Rectal smooth muscle tissue (tissue), 1 donor: ENCODE data around the gene ANXA8.
"Not testable (repeated sequence)": the region's sequence is repeated elsewhere in the genome, so short reads cannot be mapped to it uniquely, and the experiment has no call there.

Experiments
- H3K27ac ChIP-seq: one replicate; pipeline ENCODE4 v1.7.0; 2013; ENCODE audit warnings: low read depth, low read length, inconsistent platforms
- H3K27me3 ChIP-seq: one replicate; pipeline ENCODE4 v1.7.0; 2013; ENCODE audit warnings: low read length; ENCODE audit not compliant: control insufficient read depth, insufficient read depth
- H3K36me3 ChIP-seq: one replicate; pipeline ENCODE4 v1.7.0; 2013; ENCODE audit warnings: low read length; ENCODE audit not compliant: control insufficient read depth, insufficient read depth
- H3K4me1 ChIP-seq: one replicate; pipeline ENCODE4 v1.7.0; 2013; ENCODE audit warnings: low read length; ENCODE audit not compliant: control insufficient read depth, insufficient read depth
- H3K4me3 ChIP-seq: one replicate; pipeline ENCODE4 v1.7.0; 2013; ENCODE audit warnings: low read length
- H3K9ac ChIP-seq: one replicate; pipeline ENCODE4 v1.7.0; 2013; ENCODE audit warnings: low read length

The ANXA8 gene

DNA sequence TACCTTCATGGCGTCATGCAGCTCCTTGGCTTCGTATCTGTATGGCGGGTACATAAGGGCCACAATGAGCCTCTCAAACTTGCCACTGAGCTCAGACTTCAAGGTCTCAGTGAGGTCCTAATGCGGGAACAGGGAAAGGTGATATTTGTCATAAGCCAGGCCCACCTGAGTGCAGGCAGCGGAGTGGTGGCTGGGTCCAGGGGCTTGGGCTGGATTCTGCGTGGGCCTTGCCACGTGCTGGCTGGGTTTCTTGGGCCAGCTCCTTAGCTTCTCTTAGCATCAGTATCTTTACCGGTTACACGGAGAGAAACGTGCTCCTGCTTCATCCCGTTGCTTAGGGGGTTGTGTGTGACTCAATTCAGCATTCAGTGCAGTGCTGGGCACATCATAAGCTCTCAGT is 6.8 kb downstream of the ANXA8 start:
- H3K9ac ChIP-seq, H3K27ac ChIP-seq, H3K27me3 ChIP-seq, H3K4me1 ChIP-seq, H3K4me3 ChIP-seq, H3K36me3 ChIP-seq: not testable (repeated sequence)

DNA sequence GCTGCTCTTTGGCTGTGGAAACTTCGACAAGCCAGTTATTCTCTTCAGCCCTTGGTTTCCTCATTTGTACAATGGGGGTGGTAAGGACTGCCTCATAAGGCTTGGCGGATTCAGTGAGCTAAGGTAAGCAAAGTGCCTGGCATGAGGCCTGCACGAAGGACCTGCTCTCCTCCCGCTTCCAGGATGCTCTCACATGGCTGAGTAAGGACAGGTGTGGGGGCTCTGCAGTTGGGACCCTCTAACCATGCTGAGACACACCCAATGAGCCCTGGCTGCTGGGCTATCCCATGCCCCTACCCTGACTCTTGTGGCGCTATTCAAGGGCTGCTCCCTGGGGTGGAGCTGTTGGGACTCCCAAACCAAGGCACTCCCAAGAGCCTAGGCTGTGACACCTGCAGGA is 8.8 kb downstream of the ANXA8 start:
- H3K27me3 ChIP-seq, result not testable (repeated sequence)

DNA sequence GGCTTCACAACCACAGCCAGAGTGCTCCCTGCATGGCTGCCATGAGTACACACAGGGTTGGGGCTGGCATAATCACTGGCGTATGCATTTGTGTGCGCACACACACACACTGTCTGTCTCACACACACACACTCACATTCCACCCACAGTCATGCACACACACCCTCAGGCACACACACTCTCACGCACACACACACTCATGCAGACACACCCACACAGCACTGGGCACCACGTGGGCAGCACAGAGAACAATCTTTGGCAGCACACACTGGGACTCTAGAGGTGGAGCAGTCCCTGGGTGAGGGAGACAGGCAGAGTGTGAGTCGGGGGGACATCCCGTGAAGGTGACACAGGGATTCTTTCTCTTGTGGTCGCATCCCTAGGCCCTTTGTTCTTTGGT is 10.4 kb downstream of the ANXA8 start:
- H3K9ac ChIP-seq, H3K36me3 ChIP-seq, H3K27me3 ChIP-seq, H3K27ac ChIP-seq, H3K4me3 ChIP-seq, H3K4me1 ChIP-seq: not testable (repeated sequence)

More for the DNA sequence above, 8.8 kb downstream of the ANXA8 start:
- not testable (repeated sequence) for H3K4me3 ChIP-seq, H3K9ac ChIP-seq, H3K4me1 ChIP-seq, H3K27ac ChIP-seq, H3K36me3 ChIP-seq

DNA sequence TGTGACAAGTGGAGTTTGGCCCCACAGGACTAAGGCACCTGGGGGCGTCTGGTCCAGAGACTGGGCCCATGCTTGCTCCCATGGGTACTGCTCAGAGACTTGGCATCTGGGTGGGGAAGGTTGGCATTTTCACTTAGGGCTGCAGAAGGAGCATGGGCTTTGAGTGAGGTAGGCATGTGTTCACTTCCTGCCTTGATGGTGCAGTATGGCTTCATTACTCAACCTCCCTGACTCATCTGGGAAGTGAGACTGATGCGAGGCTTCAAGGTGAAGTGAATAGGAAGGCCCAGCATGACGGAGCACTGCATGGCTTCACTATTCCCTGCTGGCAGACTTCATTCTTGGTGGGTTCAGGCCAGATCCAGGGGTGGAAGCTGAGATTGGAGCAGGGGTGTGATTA is 11.3 kb downstream of the ANXA8 start:
- H3K4me3 ChIP-seq, H3K27me3 ChIP-seq, H3K9ac ChIP-seq, H3K36me3 ChIP-seq, H3K4me1 ChIP-seq, H3K27ac ChIP-seq: not testable (repeated sequence)

DNA sequence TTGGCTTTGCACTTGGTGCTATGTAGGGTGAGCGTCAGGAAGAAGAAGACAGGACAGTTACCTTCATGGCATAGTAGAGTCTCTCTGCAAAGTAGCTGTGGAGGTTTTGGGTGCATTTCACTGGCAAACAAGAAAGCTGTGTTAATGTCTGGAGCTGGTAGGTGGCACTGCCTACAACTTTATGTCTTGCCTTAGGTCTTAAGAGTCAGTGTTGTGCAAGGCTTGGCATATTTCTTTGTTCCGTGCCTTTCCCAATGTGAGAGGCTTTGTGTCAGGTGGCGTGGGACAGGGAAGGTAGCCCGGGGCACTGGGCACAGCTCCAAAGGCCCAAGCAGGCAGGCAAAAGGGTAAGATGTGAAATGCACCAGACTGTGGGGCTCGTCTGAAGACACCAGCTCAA is 11.8 kb downstream of the ANXA8 start:
- not testable (repeated sequence) for H3K4me3 ChIP-seq, H3K36me3 ChIP-seq, H3K4me1 ChIP-seq, H3K9ac ChIP-seq, H3K27me3 ChIP-seq, H3K27ac ChIP-seq

DNA sequence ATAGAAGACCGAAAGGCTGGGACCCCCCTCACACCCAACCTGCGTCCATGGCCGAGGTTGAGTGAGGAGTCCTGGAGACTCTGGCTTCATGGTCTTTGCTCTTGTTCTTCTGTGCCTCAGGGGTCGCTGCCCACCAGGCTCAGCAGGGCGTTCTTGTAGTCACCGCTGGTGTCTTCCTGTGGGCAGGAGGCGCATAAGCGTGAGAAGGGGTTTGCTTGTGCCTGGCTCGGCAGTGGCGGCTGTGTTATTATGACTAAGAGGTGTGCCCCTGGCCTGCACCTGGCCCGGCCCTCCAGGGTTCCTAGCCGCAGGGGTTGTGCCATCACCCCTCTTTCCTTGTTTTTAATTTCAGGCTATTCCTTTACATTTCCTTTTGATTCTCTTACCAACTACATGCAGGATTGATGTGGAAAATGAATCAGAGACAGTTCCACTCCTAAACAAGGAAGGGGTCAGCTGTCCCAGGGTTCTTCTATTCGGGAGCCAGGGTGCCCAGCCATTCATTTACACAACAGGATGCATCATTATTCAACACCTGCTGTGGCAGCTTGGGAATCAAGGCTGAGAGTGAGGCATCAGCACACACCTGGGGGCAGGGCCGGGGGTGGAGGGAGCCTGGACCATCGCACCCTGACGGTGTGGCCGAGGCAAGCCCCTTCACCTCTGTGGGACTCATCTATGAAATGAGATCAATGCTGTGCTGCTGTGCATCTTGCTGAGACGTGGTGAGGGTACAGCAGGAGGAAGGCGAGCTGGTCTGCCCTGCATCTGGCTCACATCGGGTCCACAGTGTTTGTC is 15.0 kb downstream of the ANXA8 start:
- H3K27me3 ChIP-seq, H3K4me1 ChIP-seq, H3K9ac ChIP-seq: not testable (repeated sequence)

DNA sequence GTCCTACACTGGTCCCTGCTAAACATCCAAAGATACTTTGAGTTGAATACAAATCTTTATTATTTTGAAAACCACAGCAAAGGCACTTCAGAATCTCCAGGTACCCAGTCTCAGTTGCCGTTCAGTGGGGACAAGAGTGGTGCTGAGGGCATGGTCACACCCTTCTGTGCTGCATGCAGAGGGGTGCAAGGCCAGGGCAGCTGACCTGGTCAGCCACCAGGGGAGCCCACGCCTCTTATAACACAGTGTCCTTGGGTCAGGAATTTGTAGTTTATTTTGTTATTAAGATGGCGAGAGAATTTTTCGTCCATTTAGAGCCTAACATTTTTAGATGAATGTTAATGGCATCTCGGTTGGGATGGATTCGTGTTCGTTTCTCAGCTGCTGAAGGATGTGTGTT is 16.0 kb downstream of the ANXA8 start:
- H3K9ac ChIP-seq, H3K27ac ChIP-seq, H3K36me3 ChIP-seq, H3K4me1 ChIP-seq, H3K4me3 ChIP-seq, H3K27me3 ChIP-seq: not testable (repeated sequence)

More for the DNA sequence above, 15.0 kb downstream of the ANXA8 start:
- H3K4me3 ChIP-seq, H3K36me3 ChIP-seq, H3K27ac ChIP-seq: not testable (repeated sequence)

DNA sequence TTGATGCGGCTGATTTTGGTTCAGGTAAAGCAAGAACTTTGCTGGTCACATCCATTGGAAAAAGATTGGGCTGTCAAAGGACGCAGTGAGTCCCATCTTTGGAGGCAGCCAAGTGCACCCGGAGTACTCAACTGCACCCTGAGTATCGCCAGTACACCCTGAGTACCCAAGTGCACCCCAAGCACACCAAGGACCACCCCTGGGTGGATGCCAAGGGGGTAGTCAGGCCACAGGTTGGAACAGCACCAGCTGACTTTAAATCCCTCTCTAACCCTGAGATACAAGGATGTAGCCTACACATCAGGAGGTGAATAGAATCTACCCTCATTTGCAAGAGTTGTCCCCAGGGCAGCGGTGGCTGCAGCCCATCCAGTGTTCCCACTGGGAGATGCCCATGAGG is 16.5 kb downstream of the ANXA8 start:
- H3K27me3 ChIP-seq, H3K36me3 ChIP-seq, H3K4me1 ChIP-seq, H3K4me3 ChIP-seq, H3K9ac ChIP-seq, H3K27ac ChIP-seq: not testable (repeated sequence)

DNA sequence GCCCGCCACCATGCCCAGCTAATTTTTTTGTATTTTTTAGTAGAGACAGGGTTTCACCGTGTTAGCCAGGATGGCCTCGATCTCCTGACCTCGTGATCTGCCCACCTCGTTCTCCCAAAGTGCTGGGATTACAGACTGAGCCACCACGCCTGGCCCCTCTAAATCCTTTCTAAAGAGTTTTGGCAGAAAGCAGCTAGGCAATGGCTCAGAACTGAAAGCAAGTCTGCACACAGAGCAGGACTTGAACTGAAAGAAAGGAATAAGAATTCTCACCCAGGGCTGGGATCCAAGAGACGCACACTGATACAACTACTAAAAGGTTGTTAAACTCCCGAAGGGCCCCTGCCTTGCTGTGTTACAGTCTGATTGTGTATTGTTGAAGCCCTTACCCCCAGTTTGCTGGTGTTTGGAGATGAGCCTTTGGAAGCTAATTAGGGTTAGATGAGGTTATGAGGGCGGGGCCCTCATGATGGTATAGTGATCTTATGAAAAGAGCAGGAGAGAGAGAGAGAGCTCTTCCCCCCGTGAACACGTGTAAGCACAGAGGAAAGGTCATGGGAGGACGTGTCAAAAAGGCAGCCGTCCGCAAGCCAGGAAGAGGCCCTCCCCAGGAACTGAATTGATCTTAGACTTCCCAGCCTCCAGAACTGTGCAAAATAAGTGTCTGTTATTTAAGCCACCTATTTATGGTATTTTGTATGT is 18.5 kb downstream of the ANXA8 start:
- H3K36me3 ChIP-seq, H3K27ac ChIP-seq, H3K9ac ChIP-seq, H3K27me3 ChIP-seq, H3K4me3 ChIP-seq, H3K4me1 ChIP-seq: not testable (repeated sequence)

DNA sequence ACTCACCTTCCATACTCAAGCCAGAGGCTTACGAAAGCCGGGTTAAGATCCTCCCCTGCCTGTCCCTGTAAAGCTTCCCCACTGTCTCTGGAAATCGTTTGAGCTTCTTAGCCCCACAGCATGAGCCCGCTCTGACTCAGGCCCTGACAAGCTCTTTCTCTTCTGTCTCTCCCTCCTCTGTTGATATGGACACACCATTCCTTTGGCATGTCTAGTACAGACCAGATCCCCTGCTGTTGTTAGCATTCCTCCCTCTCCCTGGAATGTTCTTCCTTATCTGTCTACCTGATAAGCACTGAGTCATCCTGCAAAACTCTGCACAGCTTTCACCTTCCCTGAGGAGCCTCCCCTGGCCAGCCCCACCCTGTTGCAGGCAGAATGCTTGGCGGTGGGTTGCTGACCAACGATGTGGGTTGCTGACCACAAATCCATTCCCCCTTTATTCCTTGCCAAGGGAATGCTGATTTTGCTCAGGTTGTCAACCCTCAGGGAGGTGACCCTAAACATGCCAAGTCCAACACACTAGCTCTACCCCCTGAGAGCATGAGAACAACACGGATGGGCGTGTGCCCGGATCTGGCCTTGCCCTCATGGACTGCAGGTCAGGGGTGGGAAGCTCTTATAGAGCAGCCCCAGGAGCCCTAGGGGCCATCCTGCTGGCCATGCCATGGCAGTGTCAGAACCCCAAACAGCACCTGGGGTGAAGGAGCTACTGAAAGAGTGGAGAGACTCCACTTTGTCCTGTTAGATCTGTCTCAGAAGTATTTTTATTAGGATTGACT is 21.1 kb downstream of the ANXA8 start:
- H3K36me3 ChIP-seq, H3K27ac ChIP-seq, H3K9ac ChIP-seq, H3K4me3 ChIP-seq, H3K27me3 ChIP-seq, H3K4me1 ChIP-seq: not testable (repeated sequence)

DNA sequence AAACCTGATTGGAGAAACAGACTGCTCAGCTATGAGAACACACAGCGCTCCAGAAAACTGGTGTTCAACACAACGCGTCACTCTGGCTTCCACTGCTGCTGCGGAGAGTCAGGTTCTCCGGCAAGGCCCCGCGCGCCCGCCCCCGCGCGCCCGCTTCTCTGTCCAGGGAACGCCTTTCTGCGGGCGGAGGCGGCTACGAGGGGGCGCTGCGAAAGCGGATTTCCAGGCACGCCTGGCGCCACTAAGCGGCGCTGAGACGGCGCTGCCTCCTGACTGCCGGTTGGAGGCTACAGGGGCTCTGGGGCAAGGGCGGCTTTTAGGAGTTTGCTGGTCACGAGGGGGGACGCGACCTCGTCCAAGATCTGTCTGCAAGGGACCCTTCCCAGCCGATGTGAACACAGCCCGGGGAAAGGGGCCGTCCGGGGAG is 22.6 kb downstream of the ANXA8 start:
- not testable (repeated sequence) for H3K36me3 ChIP-seq, H3K27me3 ChIP-seq, H3K4me3 ChIP-seq, H3K27ac ChIP-seq, H3K9ac ChIP-seq, H3K4me1 ChIP-seq

DNA sequence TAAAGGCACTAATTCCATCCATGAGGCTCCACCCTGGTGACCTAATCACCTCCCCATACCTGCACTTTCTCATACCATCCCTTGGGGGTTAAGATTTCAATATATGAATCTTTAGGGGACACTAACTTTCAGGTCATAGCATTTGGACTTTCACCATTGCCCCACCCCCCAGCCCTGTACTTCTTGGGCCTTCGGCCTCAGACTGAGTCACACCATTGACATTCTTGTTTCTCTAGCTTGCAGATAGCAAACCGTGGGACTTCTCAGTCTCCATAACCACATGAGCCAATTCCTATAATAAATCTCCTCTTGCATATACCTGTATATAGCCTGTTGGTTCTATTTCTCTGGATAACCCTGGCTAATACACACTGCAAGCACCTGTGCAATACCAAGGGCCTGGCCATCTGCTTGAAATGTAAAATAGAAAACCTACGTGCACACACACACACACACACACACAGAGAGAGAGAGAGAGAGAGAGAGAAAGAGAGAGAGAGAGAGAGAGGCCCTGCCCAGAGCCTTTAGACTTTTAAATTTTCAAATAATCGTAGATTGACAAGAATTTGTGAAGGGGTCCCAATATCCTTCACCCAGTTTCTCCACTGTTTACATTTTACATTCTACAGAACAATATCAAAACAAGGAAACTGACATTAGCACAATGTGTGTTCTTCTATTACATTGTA is 25.3 kb downstream of the ANXA8 start:
- no peak overlapping the region for H3K27ac ChIP-seq
- no peaks in the 10 kb centered on the region for H3K4me1 ChIP-seq
- H3K27me3 ChIP-seq, result no peaks in the 10 kb centered on the region
- no peak overlapping the region for H3K9ac ChIP-seq
- no peaks in the 10 kb centered on the region for H3K36me3 ChIP-seq
- no peak overlapping the region for H3K4me3 ChIP-seq
